Mesothelial cell of epicardium (in vitro differentiated cells): ENCODE data around the gene ZC3H18. TPM values are rescaled to one million over a fixed set of nuclear protein-coding genes. Genes with fewer than 3 reads are reported as not detected.
A peak's percentile ranks its signal among the peaks of the same experiment; 100 is the strongest.

Source experiments
- DNase-seq, 2 experiments: peaks; one replicate each; pipeline ENCODE4 v3.0.0; 2021; ENCODE audit warnings: low spot score in 2 of 2; ENCODE audit not compliant: unreplicated experiment in 2 of 2
- H3K27ac Mint-ChIP-seq: 2 replicates; pipeline ENCODE4 v1.8.0; 2021; ENCODE audit warnings: mixed read lengths
- H3K27me3 Mint-ChIP-seq: 2 replicates; pipeline ENCODE4 v1.8.0; 2021; ENCODE audit warnings: low read depth, mixed read lengths
- H3K36me3 Mint-ChIP-seq: 2 replicates; pipeline ENCODE4 v1.8.0; 2021; ENCODE audit warnings: mixed read lengths
- H3K4me1 Mint-ChIP-seq: 2 replicates; pipeline ENCODE4 v1.8.0; 2021; ENCODE audit warnings: mixed read lengths
- H3K4me3 Mint-ChIP-seq: 2 replicates; pipeline ENCODE4 v1.8.0; 2021; ENCODE audit warnings: mild to moderate bottlenecking, moderate library complexity, mixed read lengths
- H3K9me3 Mint-ChIP-seq: 2 replicates; pipeline ENCODE4 v1.8.0; 2021; ENCODE audit warnings: mixed read lengths
- total RNA-seq: library from RNA; stranded (reverse); gene quantifications from 3 replicates; pipeline ENCODE4 v1.2.1, GENCODE V29; 2021
- TF ChIP-seq, protein P1 (sequence below): fragments of 200-600 bp; sonication (generic); IDR thresholded peaks from one replicate; pipeline ENCODE4 v1.5.0; 2021; ENCODE audit warnings: antibody characterized with exemption; ENCODE audit not compliant: unreplicated experiment

The ZC3H18 gene
- total RNA-seq, result 59.9 to 64.9 TPM (median 62.2 TPM) in 3 replicates

DNA sequence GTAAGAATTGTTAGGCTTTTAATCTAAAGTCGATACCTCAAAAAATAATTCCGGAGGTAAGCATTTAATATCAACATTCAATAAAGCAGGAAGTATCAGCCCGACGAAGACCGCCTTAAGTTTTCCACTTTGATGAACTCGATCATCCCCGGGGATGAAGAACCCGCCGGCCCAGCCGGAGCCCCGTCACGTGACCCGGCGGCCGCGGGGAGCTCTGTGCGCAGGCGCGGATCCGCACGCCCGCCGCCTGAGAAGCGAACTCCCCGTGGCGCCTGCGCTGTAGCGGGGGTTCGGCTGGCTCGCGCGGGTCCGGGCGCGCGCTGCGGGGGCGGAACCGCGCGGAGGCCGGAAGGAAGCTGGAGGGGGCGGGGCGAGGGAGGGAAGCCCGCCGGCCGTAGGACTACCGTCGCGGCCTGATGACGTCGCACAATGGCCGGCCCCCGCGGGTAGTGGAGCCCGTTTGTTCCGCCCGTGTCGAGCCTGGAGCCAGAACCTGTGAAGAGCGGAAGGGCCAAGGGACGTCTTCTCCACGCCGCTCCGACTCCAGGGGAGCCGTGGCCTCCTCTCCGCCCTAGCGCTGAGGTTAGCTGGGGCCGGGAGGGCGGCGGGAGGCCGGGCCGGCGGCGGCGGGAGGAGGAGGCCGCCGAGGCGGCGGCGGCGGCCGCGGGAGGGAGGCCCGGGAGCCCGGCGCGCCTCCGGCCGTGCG, at the start of gene ZC3H18:
TSS of gene ZC3H18 (plus strand) at position 419 of the 706 bp plus-strand sequence. CDS start 6,721 bp downstream, outside the sequence.
- Mint-ChIP-seq H3K9me3 (no peaks in the 10 kb centered on the region), H3K4me1 (peaks cover 18% of the 10 kb centered on the region), H3K4me3 (peak within 1 kb of the TSS; percentile 82), H3K36me3 (peaks cover 2% of the 10 kb centered on the region), H3K27me3 (no peaks in the 10 kb centered on the region), H3K27ac (peak within 1 kb of the TSS; percentile 92)
- peak; percentile 98 to 100 for DNase-seq
- TF ChIP-seq, protein P1, sequence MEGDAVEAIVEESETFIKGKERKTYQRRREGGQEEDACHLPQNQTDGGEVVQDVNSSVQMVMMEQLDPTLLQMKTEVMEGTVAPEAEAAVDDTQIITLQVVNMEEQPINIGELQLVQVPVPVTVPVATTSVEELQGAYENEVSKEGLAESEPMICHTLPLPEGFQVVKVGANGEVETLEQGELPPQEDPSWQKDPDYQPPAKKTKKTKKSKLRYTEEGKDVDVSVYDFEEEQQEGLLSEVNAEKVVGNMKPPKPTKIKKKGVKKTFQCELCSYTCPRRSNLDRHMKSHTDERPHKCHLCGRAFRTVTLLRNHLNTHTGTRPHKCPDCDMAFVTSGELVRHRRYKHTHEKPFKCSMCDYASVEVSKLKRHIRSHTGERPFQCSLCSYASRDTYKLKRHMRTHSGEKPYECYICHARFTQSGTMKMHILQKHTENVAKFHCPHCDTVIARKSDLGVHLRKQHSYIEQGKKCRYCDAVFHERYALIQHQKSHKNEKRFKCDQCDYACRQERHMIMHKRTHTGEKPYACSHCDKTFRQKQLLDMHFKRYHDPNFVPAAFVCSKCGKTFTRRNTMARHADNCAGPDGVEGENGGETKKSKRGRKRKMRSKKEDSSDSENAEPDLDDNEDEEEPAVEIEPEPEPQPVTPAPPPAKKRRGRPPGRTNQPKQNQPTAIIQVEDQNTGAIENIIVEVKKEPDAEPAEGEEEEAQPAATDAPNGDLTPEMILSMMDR, result no peak

DNA sequence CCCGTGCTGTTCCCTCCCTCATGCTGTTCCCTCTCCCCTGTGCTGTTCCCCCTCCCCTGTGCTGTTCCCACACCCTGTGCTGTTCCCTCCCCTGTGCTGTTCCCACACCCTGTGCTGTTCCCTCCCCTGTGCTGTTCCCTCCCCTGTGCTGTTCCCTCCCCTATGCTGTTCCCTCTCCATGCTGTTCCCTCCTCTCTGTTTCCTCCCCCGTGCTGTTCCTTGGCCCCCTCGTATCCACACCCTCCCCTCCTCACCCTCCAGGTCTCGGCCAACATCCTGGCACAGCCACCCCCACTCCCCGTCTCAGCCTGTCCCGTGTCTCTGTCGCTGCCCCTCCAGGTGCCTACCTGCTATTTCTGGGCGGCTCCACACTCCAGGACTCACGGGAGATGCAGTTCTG, 48.5 kb upstream of the ZC3H18 start:
- H3K4me3 Mint-ChIP-seq, result no peak overlapping the region
- H3K4me1 Mint-ChIP-seq, result peaks cover 6% of the 10 kb centered on the region
- H3K27me3 Mint-ChIP-seq, result no peaks in the 10 kb centered on the region
- TF ChIP-seq, protein P1, result no peak
- DNase-seq, result no peak
- peaks cover 7% of the 10 kb centered on the region for H3K9me3 Mint-ChIP-seq
- no peak overlapping the region for H3K27ac Mint-ChIP-seq
- peaks cover 9% of the 10 kb centered on the region for H3K36me3 Mint-ChIP-seq

DNA sequence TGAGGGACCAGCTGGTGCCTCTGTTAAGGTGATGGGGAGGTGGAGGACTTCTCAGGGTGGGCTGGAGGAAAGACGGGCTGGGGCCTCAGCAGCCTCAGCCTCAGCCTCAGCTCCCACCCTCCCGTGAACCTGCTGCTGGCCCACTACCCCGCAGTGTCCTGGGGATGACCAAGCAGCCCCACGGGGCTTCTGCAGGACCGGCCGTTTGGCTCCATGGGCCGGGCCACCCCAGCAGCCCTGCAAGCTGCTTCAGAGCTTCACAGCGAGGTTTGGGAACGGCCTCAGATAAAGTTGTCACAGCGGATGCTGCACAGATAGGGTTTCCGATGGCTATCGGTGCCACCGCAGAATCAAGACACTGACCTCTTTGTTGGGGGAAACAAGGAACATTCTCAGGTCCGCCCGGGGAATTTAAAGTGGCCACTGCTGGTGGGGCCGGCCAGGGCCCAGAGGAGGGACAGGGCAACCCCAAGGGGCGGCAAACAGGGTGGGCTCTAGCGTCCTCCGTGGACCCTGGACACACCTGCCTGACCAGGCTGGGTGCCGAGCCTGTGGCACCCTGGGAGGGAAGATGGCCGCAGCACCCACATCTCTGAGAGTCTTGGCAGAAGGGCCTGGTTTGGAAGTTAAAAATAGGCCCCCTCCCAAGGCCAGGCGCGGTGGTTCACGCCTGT, 47.8 kb upstream of the ZC3H18 start:
- peaks cover 6% of the 10 kb centered on the region for H3K36me3 Mint-ChIP-seq
- H3K4me3 Mint-ChIP-seq, result no peak overlapping the region
- H3K4me1 Mint-ChIP-seq, result peaks cover 2% of the 10 kb centered on the region
- no peak for DNase-seq
- peak overlapping the region; percentile 50 for H3K27ac Mint-ChIP-seq
- TF ChIP-seq, protein P1, result no peak
- peaks cover 7% of the 10 kb centered on the region for H3K9me3 Mint-ChIP-seq
- H3K27me3 Mint-ChIP-seq, result no peaks in the 10 kb centered on the region

DNA sequence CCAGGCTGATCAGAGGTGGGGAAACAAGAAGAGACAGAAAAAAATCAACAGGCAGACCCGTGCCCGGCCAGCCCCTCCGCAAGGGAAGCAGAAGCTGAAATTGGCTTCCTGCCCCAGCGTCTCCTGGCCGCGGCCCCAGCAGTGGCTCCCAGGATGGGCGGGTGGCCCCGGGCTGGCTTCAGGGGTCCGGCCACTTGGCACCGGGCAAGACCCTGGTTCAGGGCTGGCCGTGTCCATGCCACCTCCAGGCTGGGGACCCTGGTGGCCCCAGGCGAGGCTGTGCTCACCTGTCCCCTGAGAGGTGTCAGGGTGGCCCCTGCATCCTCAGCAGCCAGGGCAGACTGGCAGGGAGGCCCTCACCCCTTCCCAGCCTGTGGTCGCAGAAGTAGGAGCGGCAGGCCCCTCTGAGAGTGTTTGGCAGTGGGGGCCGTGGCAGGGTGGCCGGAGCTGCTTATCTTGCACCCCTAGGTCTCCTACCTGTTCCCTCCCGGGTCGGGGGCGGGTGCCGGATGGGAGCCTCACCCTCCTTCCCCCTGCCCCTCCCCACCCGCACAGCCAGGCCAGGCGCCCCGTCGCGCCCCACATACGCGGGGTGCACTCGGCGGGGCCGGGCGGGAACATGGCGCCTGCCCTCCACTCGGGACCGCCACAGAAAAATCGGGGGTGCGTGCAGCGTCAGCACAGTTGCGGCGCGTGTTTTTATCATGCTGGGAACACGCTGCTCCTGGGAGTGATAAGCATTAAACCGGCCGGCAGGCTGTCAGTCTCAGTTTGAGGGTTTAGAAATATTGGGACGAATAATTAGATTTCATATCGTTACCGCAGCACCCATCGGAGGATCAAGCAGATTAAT, 46.7 kb upstream of the ZC3H18 start:
- Mint-ChIP-seq H3K27me3 (no peaks in the 10 kb centered on the region), H3K27ac (no peak overlapping the region), H3K9me3 (peaks cover 7% of the 10 kb centered on the region), H3K4me1 (peaks cover 2% of the 10 kb centered on the region), H3K36me3 (peaks cover 6% of the 10 kb centered on the region), H3K4me3 (no peak overlapping the region)
- TF ChIP-seq, protein P1, result no peak
- DNase-seq, result no peak

DNA sequence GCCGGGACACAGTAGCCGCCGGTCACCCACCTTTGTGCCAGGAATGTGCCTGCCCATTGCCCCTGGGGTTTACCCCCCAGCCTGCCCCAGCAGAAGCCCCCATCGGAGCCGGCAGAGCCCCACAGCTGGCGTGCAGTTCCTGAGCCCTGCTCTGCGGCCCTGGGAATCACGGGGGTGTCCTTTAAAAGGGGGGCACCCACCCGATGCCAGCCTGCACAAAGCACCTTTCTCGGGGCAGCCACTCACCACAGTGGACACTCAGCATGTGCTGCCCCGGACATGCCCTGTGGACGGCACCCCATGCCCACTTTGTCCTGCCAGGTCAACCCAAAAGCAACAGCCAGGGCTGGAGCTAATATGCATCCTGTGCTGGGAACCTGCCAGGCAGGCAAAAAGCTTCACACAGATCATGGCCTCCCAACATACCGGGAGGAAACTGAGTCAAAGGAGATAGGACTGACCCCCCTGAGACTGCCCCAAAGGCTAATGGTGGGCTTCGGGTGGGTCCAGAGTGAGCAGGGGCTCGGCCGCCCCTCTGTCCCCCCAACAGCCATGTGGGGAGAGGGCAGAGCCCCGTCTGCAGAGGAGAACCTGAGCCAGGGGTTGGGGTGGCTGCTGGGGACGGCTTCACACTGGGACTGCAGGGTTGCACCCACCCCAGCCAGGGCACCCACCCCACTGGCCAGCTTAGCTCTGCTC, 45.8 kb upstream of the ZC3H18 start:
- Mint-ChIP-seq H3K27me3 (no peaks in the 10 kb centered on the region), H3K27ac (no peak overlapping the region), H3K36me3 (peaks cover 12% of the 10 kb centered on the region)

More for the DNA sequence above, 45.8 kb upstream of the ZC3H18 start:
- TF ChIP-seq, protein P1, result no peak
- H3K4me1 Mint-ChIP-seq, result peaks cover 7% of the 10 kb centered on the region
- no peak for DNase-seq
- peaks cover 3% of the 10 kb centered on the region for H3K9me3 Mint-ChIP-seq
- H3K4me3 Mint-ChIP-seq, result no peak overlapping the region
